HG02885 (cell line): ENCODE results near the gene BCAN.

Experiments used
- ATAC-seq: cut with Tn5 transposase; IDR thresholded peaks from one replicate; pipeline ENCODE4 v1.9.1; 2021; ENCODE audit warnings: mild to moderate bottlenecking; ENCODE audit not compliant: unreplicated experiment, poor library complexity

BCAN gene

DNA sequence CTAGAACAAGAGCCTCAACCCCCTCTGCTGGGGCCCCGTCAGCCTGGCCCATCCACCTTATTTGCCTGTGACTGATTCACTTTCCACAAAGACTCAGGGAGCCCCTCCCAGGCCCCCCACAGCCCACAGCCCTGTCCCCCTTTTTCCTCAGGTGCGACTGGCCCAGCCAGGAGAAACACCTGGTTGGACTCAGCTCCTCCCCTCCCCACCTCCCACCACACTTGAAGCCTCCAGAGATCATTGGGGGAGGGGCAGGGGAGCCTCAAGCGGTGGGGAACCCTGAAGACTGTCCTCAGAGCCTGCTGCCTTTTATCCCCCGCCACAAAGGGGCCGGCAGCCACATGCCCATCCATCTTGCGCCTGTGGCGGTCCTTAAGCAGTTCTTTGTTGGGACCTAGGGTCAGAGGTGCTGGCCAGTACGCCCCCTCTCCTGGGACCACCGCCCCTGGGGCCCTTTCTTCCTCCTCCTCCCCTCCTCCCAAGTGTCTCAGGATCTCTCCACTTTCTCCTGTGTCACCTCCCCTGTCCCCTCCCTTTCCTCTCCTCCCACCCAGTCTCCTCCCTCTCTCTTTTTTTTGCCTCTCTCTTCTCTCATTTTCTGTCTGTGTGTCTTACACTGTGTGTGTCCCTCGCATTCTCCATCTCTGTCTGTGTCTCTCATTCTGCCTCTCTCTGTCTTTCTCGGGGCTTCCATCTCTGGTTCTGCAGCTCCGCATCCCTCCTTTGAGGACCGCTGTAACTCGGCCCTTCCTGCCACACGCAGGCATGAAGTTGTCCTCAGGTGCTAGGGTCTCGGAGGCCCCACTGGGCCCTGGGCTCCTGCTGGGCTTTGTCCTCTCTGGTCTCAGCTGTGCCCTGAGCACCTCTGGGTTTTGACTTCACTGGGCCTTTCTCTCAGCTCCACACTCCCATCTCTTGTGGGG is 51.3 kb downstream of the BCAN start:
- no peak for ATAC-seq

DNA sequence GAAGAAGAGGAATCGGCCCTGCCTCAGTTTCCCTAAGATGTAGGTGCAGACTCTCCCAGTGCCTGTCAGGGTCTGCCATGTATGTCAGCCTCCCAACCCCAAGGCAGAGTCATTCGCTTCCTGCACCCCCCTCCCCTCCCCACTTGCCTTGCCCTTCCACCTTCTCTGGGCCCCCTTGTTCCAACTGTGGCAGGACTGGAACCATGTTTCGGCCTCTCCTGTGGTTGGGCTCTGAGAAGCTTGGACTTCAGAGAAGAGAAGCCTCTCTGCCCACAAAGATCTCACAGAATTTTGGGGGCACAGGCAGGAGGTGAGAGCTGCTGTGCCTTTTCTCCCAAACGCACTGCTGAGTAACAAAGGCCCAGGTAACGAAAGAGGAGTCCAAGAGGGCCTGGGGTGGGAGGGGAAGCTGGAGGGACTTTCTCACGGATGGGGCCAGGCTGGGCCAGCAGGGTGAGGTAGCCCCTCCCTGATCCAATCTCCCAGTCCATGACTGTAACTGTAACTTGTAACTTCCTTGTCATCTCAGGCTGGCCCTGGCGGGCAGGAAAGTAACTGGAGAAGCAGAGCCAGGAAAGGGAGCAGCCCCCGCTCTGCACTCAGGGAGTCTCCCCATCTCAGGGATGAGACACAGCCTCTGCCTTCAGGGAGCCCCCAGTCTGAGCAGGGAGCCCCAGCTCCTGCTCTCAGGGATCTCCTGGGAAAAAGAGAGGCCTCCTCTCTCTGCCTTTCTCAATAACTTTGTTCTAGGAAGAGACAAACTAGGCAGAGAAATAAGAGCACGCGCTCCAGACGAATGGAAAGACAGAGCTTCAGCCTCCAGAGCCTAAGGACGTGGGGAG is 52.2 kb downstream of the BCAN start:
- no peak for ATAC-seq

DNA sequence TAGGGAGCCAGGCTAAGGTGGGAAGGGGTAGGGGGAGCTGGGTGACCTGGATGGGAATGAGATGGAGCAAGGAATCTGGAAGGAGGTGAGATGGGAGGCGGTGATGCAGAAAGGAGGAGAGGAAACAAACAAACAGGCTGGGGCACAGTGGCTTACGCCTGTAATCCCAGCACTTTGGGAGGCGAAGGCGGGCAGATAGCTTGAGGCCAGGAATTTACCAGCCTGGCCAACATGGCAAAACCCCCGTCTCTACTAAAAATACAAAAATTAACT is 52.7 kb downstream of the BCAN start:
- no peak for ATAC-seq

GRCh38 chr1:156696755-156697154 is 54.8 kb downstream of the BCAN start:
- ATAC-seq = no peak

- no peak for ATAC-seq
Measured at GRCh38 chr1:156697481-156697880, 55.6 kb downstream of the BCAN start.

- no peak for ATAC-seq
Measured at GRCh38 chr1:156698995-156699394, 57.1 kb downstream of the BCAN start.

DNA sequence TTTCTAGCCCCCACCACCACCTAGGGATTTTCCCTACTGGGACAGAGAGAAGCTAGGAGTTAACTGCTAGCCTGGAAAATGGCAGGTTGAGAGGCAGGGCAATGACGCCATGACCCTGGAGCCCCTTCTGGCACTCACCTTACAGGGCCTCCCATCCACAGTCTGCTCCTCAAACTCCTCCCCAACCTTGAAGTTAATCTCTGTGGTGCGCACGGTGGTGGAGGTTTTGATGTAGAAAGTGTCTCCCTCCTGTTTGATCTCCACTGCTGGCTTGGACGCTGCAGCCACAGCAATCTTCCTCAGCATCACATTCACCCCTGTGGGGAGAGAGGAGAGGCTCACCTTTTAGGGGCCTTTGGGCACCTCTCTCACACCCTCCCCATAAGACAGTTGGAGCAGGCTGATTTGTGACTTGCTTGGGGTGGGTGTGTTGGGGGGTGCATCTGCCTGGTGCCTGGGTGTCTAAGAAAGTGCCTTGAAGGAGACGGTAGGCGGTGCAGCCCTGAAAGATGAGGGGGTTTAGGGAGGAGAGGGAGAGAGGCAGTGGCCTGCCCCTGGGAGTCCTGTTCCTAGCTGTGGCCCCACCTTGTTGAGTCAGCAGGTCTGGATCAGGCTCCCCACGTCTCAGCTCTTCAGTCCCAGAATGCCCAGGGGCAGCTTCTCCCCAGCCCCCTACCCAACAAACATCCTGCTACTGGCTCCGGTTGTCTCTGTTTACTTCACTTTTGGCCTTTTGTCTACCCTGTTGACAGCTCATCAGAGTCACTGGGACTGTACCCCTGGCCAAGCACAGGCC is 59.0 kb downstream of the BCAN start:
- ATAC-seq = no peak

DNA sequence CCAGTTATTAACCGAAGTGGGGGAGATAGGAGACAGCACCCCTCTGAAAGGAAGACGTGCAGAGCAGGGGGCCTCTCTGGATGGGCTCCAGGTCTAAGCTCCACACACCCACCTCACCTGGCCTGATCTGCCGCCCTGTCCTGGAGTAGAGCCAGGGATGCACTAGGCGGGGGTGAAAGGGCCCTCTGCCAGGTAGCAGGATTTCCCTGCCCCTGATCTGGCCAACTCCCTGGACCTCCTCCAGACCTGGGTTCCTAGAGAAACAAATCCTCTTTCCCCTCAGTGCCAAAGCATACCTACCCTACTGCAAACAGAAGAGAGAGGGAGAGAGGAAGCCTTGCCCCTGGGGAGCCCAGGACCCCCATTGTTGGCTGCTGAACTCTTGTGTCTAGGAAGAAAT is 61.4 kb downstream of the BCAN start:
- ATAC-seq = no peak

GRCh38 chr1:156703741-156704140 is 61.8 kb downstream of the BCAN start:
- no peak for ATAC-seq

DNA sequence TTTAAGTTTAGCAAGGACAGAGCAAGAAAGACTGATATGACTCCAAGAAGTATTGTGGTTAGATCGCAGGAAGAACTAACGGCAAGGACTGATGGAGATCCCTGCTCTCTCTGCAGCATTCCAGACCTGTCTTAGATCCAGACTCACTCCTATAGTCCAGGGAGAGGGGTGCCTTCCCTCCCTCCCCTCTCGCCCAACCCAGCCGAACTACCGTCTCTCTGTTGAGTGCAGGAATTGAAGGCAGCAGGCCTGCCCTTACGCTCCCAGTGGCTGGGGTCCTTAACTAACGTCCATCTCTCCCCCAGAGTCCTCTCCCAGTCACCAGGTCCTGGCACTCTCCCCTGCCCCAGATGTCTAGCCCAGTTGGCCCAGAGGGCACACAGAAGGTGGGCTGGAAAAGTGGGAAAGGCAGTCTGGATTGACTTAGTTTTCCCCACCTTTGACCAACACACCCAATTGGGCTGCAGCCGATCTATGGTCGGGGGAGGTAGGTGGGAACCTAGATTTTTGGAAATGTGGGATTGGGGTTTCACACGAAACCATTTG is 62.3 kb downstream of the BCAN start:
- no peak for ATAC-seq

DNA sequence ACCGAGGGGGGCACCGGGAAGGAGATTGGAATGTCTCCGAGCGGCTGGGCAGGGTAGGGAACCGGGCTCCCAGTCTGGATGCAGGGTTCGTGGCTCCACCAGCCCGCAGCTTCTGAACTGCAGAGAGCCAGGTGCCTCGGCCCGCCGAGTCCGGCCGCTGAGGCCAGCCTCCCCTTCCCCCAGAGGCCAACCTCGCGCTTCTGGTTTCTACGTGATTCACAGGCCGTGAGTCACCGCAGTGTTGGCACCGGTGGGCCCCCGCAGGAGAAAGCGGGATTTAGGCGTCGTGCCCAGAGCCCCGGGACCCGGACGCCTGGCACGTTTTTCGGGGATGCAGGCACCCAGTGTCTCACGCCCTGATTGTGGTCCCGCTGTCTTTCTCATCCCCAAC is 63.0 kb downstream of the BCAN start:
- no peak for ATAC-seq

- no peak for ATAC-seq
Measured at GRCh38 chr1:156705321-156705917, 63.5 kb downstream of the BCAN start, which contains the start of gene CRABP2. Gene CRABP2 (minus strand): TSS chr1:156705583. CDS start chr1:156705446, 137 bp downstream.

DNA sequence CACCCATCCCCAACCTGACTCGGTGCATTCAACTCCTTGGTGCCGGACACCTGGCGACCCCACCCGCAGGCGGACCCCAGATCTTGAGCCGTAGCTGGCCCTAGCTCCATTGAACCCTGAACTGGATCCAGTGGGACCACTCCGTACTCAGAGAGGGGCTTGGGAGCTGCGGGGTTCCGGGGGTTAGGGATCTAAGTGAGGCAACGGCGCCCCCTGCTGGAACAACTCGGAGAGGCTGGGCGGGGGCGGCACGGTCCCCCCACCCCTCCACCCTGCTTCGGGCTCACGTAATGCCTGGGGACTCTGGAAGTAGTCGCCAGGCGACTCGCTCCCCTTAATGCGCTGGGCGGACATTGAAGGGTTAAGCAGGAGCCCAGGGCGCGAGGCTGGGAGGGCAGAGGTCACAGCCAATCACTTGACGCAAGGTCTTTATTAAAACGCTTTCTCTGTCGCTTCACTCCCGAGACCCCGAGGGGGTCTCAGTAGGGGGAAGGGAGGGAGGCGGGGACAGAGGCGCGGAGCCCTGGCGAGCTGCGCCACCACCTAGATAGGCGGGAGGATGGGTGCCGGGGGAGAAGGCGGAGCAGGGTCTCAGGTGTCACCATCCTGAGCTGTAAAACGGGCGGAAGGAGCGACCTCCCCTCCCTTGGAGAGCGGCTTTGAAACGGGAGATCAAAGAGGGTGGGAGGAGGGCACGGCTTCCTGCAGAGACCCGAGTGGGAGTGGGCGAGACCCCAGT is 64.2 kb downstream of the BCAN start:
- no peak for ATAC-seq

- ATAC-seq = no peak
Measured at GRCh38 chr1:156706657-156707416, 64.9 kb downstream of the BCAN start.

GRCh38 chr1:156707417-156708217 is 65.7 kb downstream of the BCAN start:
- no peak for ATAC-seq

DNA sequence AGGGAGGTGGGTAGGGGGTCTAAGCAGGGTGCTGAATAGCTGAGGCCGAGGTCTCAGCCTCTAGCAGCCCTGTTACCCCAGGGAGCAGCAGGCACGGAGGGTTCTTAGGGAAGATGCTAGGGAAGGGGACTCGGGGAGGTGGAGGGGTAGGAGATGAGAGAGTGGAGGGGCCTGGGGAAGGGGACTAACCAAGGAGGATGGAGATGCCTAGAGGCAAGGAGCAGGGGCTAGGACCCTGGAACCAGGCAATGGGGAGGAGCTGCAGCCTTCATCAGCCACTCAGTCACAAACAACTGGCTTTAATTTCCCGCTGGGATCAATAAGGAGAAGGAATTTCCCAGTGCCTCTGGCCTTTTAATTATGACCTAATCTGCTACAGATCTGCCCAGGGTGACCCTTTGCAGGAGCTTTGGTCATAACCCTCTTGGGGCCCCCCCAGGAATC is 66.3 kb downstream of the BCAN start:
- ATAC-seq = no peak

GRCh38 chr1:156709031-156709430 is 67.1 kb downstream of the BCAN start:
- ATAC-seq = no peak
